HG03064 (cell line): ENCODE measurements around the gene LEF1.

Experiments
- ATAC-seq: cut with Tn5 transposase; IDR thresholded peaks from one replicate; pipeline ENCODE4 v1.9.1; 2021; ENCODE audit warnings: low read depth; ENCODE audit not compliant: unreplicated experiment

Gene LEF1

GRCh38 chr4:108115168-108115526 is 53.6 kb downstream of the LEF1 start:
- no peak for ATAC-seq

- ATAC-seq: no peak
These were observed 54.2 kb downstream of the LEF1 start for GRCh38 chr4:108114503-108114902.

- ATAC-seq: no peak
These were observed 55.5 kb downstream of the LEF1 start for GRCh38 chr4:108113229-108113628.

- no peak for ATAC-seq
These were observed 57.0 kb downstream of the LEF1 start for GRCh38 chr4:108111781-108112180.

- ATAC-seq: peak; percentile 2
These were observed 58.3 kb downstream of the LEF1 start for GRCh38 chr4:108110450-108110849.

- ATAC-seq: peak; percentile 87
These were observed 58.7 kb downstream of the LEF1 start for GRCh38 chr4:108109997-108110416.

GRCh38 chr4:108109111-108109510 is 59.6 kb downstream of the LEF1 start:
- ATAC-seq: no peak

GRCh38 chr4:108107729-108108382 is 60.9 kb downstream of the LEF1 start:
- no peak for ATAC-seq

GRCh38 chr4:108107101-108107500 is 61.6 kb downstream of the LEF1 start:
- no peak for ATAC-seq

GRCh38 chr4:108106186-108106585 is 62.5 kb downstream of the LEF1 start:
- ATAC-seq: no peak

- no peak for ATAC-seq
These were observed 65.5 kb downstream of the LEF1 start for GRCh38 chr4:108103099-108103862.

- ATAC-seq: no peak
These were observed 67.9 kb downstream of the LEF1 start for GRCh38 chr4:108100827-108101226.

GRCh38 chr4:108099838-108100237 is 68.9 kb downstream of the LEF1 start:
- ATAC-seq: no peak

- ATAC-seq: no peak
These were observed 70.7 kb downstream of the LEF1 start for GRCh38 chr4:108097990-108098553.

GRCh38 chr4:108094923-108095482 is 73.7 kb downstream of the LEF1 start:
- ATAC-seq: no peak

- ATAC-seq: no peak
These were observed 74.6 kb downstream of the LEF1 start for GRCh38 chr4:108094131-108094530.

GRCh38 chr4:108092288-108092687 is 76.4 kb downstream of the LEF1 start:
- no peak for ATAC-seq

GRCh38 chr4:108087293-108087967 is 81.3 kb downstream of the LEF1 start:
- no peak for ATAC-seq

GRCh38 chr4:108081256-108081655 is 87.5 kb downstream of the LEF1 start:
- no peak for ATAC-seq

- ATAC-seq: no peak
These were observed 88.0 kb downstream of the LEF1 start for GRCh38 chr4:108080747-108081146.
